Panc1 (cell line): ENCODE data around the gene TWIST2. TPM values are rescaled to one million over a fixed set of nuclear protein-coding genes. Genes with fewer than 3 reads are reported as not detected.

Source experiments
- ATAC-seq: fragments of 200-7000 bp; cut with Tn5 transposase; 2 replicates; pipeline ENCODE4 v1.9.1; 2020; ENCODE audit warnings: mild to moderate bottlenecking, moderate library complexity
- BruUV-seq: library from RNA; stranded (reverse); fragments of 400-500 nt; replicated peaks from 2 replicates; lab custom pipeline; 2021; lab: Mats Ljungman, UMichigan
- CTCF ChIA-PET: fragments of 300-600 bp; sonication (Branson Sonifier 250); formaldehyde crosslinking; loops from one replicate; lab custom pipeline; 2022; ENCODE audit warnings: antibody characterized with exemption; lab: Charles Lee
- POLR2A ChIA-PET: fragments of 300-600 bp; sonication (Branson Sonifier 250); formaldehyde crosslinking; loops from one replicate; lab custom pipeline; 2022; ENCODE audit warnings: antibody characterized with exemption; lab: Charles Lee
- DNase-seq: peaks from one replicate; pipeline ENCODE4 v3.0.0-alpha.2; 2010; ENCODE audit warnings: low read depth, low spot score
- H3K27ac ChIP-seq: 2 replicates; pipeline ENCODE4 v1.5.1; 2011; ENCODE audit warnings: mild to moderate bottlenecking, low read length, inconsistent platforms
- H3K27me3 ChIP-seq: fragments of 200-500 bp; sonication (Bioruptor generic); 2 replicates; pipeline ENCODE4 v1.6.0; 2014; ENCODE audit warnings: low read length, inconsistent platforms; ENCODE audit not compliant: control insufficient read depth, insufficient read depth
- H3K36me3 ChIP-seq: fragments of 200-500 bp; sonication (Bioruptor generic); 2 replicates; pipeline ENCODE4 v1.5.1; 2014; ENCODE audit warnings: inconsistent platforms, mild to moderate bottlenecking, low read length, moderate library complexity; ENCODE audit not compliant: control insufficient read depth, insufficient read depth
- H3K4me1 ChIP-seq: 2 replicates; pipeline ENCODE4 v1.5.1; 2011; ENCODE audit warnings: inconsistent platforms, mild to moderate bottlenecking, low read length, moderate library complexity; ENCODE audit not compliant: control insufficient read depth, insufficient read depth
- H3K4me3 ChIP-seq, 2 experiments: 2 replicates each; pipeline ENCODE4 v1.5.1; 2011 to 2012; ENCODE audit warnings: low read depth in 2 of 2, low read length in 2 of 2, mild to moderate bottlenecking in 2 of 2, inconsistent platforms in 1 of 2, moderate library complexity in 1 of 2
- H3K9me3 ChIP-seq: fragments of 200-500 bp; sonication (Bioruptor generic); 2 replicates; pipeline ENCODE4 v1.5.1; 2014; ENCODE audit warnings: low read depth, mild to moderate bottlenecking, inconsistent platforms, low read length, moderate library complexity; ENCODE audit not compliant: control insufficient read depth, insufficient read depth
- POLR2AphosphoS5 ChIP-seq: IDR thresholded peaks from 2 replicates; pipeline ENCODE4 v1.6.1; 2012; ENCODE audit warnings: mild to moderate bottlenecking, low read depth, low read length, moderate library complexity
- SIN3A ChIP-seq: IDR thresholded peaks from 2 replicates; pipeline ENCODE4 v1.6.1; 2012; ENCODE audit warnings: low read depth, mild to moderate bottlenecking, low read length, moderate library complexity, borderline replicate concordance; ENCODE audit not compliant: insufficient read depth
- TCF7L2 ChIP-seq: IDR thresholded peaks from 2 replicates; pipeline ENCODE4 v1.6.1; 2011; ENCODE audit warnings: mild to moderate bottlenecking, low read depth, low read length, inconsistent platforms
- in situ Hi-C: cut with HindIII; loops from 2 replicates; pipeline ENCODE4 v1.10.0; 2016; ENCODE audit warnings: low sequenced_read_pairs, low pct_unique_long_range_greater_than_20kb
- intact Hi-C: fragments of 100-400 bp; cut with micrococcal nuclease; formaldehyde crosslinking; loops from one replicate; pipeline ENCODE4 v1.10.0; 2022; ENCODE audit not compliant: unreplicated experiment
- total RNA-seq: library from RNA; stranded (reverse); gene quantifications from one replicate; pipeline ENCODE4 v1.2.1, GENCODE V29; 2021; ENCODE audit not compliant: unreplicated experiment
- TF ChIP-seq, protein P1 (sequence below): fragments of 450-650 bp; IDR thresholded peaks from 2 replicates; pipeline ENCODE4 v1.5.1; 2017; ENCODE audit warnings: mild to moderate bottlenecking
- TF ChIP-seq, protein P2 (sequence below), 2 experiments: IDR thresholded peaks; 2 replicates each; pipeline ENCODE4 v1.6.1; 2011 to 2012; ENCODE audit warnings: low read depth in 2 of 2, control low read depth in 1 of 2, low read length in 1 of 2, mild to moderate bottlenecking in 1 of 2, moderate library complexity in 1 of 2; ENCODE audit not compliant: insufficient read depth in 1 of 2

Gene TWIST2
- total RNA-seq, 1 experiment from 2014 or later: 4.2 TPM

GRCh38 chr2:238887616-238888015 lies 39.7 kb downstream of the TWIST2 start:
- in situ Hi-C loops (no loop called here), intact Hi-C loops (no loop called here)
- Histone ChIP-seq H3K9me3 (no peaks in the 10 kb centered on the region), H3K4me1 (no peaks in the 10 kb centered on the region), H3K36me3 (no peaks in the 10 kb centered on the region), H3K4me3 (no peak overlapping the region), H3K27ac (no peak overlapping the region), H3K27me3 (no peaks in the 10 kb centered on the region)
- BruUV-seq: no TSS peak
- POLR2A ChIA-PET: no interaction called here
- CTCF ChIA-PET: no interaction called here
- TF ChIP-seq SIN3A (no peak), POLR2AphosphoS5 (no peak), TCF7L2 (no peak)
- TF ChIP-seq, protein P1, sequence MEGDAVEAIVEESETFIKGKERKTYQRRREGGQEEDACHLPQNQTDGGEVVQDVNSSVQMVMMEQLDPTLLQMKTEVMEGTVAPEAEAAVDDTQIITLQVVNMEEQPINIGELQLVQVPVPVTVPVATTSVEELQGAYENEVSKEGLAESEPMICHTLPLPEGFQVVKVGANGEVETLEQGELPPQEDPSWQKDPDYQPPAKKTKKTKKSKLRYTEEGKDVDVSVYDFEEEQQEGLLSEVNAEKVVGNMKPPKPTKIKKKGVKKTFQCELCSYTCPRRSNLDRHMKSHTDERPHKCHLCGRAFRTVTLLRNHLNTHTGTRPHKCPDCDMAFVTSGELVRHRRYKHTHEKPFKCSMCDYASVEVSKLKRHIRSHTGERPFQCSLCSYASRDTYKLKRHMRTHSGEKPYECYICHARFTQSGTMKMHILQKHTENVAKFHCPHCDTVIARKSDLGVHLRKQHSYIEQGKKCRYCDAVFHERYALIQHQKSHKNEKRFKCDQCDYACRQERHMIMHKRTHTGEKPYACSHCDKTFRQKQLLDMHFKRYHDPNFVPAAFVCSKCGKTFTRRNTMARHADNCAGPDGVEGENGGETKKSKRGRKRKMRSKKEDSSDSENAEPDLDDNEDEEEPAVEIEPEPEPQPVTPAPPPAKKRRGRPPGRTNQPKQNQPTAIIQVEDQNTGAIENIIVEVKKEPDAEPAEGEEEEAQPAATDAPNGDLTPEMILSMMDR: no peak
- TF ChIP-seq, protein P2, sequence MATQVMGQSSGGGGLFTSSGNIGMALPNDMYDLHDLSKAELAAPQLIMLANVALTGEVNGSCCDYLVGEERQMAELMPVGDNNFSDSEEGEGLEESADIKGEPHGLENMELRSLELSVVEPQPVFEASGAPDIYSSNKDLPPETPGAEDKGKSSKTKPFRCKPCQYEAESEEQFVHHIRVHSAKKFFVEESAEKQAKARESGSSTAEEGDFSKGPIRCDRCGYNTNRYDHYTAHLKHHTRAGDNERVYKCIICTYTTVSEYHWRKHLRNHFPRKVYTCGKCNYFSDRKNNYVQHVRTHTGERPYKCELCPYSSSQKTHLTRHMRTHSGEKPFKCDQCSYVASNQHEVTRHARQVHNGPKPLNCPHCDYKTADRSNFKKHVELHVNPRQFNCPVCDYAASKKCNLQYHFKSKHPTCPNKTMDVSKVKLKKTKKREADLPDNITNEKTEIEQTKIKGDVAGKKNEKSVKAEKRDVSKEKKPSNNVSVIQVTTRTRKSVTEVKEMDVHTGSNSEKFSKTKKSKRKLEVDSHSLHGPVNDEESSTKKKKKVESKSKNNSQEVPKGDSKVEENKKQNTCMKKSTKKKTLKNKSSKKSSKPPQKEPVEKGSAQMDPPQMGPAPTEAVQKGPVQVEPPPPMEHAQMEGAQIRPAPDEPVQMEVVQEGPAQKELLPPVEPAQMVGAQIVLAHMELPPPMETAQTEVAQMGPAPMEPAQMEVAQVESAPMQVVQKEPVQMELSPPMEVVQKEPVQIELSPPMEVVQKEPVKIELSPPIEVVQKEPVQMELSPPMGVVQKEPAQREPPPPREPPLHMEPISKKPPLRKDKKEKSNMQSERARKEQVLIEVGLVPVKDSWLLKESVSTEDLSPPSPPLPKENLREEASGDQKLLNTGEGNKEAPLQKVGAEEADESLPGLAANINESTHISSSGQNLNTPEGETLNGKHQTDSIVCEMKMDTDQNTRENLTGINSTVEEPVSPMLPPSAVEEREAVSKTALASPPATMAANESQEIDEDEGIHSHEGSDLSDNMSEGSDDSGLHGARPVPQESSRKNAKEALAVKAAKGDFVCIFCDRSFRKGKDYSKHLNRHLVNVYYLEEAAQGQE (IDR thresholded peaks at IDR 0.05; ENCODE audit: insufficient read depth in 1 of 2, low read depth in 2 of 2, low read length in 1 of 2): no peak
- no peak for ATAC-seq
- DNase-seq: no peak

DNA sequence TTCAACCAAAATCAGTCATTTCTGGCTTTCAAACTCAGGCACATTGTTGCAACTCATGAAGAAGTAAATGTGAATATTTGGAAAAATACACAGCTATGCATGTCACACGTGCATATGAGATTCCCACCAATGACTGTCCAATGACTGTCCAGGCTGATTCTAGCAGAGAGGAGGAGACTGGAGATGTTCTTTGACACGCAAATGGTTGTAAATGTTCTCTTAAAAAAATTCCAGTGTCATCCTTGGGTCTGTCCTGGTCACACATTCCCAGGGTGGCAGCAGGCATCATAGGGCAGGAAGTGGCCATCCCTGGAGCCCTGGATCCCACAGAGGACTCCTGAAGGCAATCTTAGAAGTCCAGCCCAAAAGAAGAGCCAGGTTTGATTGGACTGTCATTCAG lies 40.9 kb downstream of the TWIST2 start:
- POLR2A ChIA-PET: no interaction called here
- H3K4me1 ChIP-seq: no peaks in the 10 kb centered on the region
- no TSS peak for BruUV-seq
- DNase-seq (no peak), ATAC-seq (no peak)
- TF ChIP-seq, protein P2 (IDR thresholded peaks at IDR 0.05; ENCODE audit: insufficient read depth in 1 of 2, low read depth in 2 of 2, low read length in 1 of 2): no peak
- no peak for TF ChIP-seq POLR2AphosphoS5
- TF ChIP-seq SIN3A: no peak
- TF ChIP-seq TCF7L2: no peak
- TF ChIP-seq, protein P1: no peak
- H3K9me3 ChIP-seq: no peaks in the 10 kb centered on the region
- no peaks in the 10 kb centered on the region for H3K27me3 ChIP-seq
- no peaks in the 10 kb centered on the region for H3K36me3 ChIP-seq
- no peak overlapping the region for H3K27ac ChIP-seq
- intact Hi-C loops: no loop called here
- CTCF ChIA-PET: no interaction called here
- in situ Hi-C loops: no loop called here
- H3K4me3 ChIP-seq: no peak overlapping the region
